SK-MEL-5 (cell line): ENCODE measurements around the gene KLKB1. TPM values are rescaled to one million over a fixed set of nuclear protein-coding genes. Genes with fewer than 3 reads are reported as not detected.

ENCODE experiments used
- DNase-seq: peaks from one replicate; pipeline ENCODE4 v3.0.0-alpha.2; 2016; ENCODE audit warnings: low read depth, low spot score
- in situ Hi-C: cut with HindIII; loops from 2 replicates; pipeline ENCODE4 v1.10.0; 2016; ENCODE audit warnings: low sequenced_read_pairs, high pct_unique_total_duplicates, low pct_unique_long_range_greater_than_20kb
- polyA plus RNA-seq, 2 experiments: library from polyadenylated mRNA; depleted of rRNA; stranded (reverse); fragments of >200 nt; gene quantifications; 2 replicates each; pipeline ENCODE4 v1.2.3, GENCODE V29; 2015
- total RNA-seq: library from RNA; depleted of rRNA; stranded (reverse); fragments of >200 nt; shearing (Covaris generic); gene quantifications from 2 replicates; pipeline ENCODE4 v1.2.3, GENCODE V29; 2014; rRNA removed

KLKB1 gene
- 0.16 TPM in 1 of 2 replicates, not detected in the other for total RNA-seq
- polyA plus RNA-seq (2015; cell fraction: cytosol; rRNA removed), result 0.08 TPM in 1 of 2 replicates, not detected in the other
- 2.5 TPM in 1 of 2 replicates, not detected in the other for polyA plus RNA-seq (2015; cell fraction: nucleus; rRNA removed)

GRCh38 chr4:186227221-186227620 lies at the start of gene KLKB1:
Gene KLKB1, plus strand, starts transcription at chr4:186227507. Its CDS starts 689 bp downstream, at chr4:186228196.
- in situ Hi-C loops, result no loop called here
- no peak for DNase-seq

GRCh38 chr4:186188107-186188506 lies 39.2 kb upstream of the KLKB1 start:
- in situ Hi-C loops, result no loop called here
- no peak for DNase-seq

DNA sequence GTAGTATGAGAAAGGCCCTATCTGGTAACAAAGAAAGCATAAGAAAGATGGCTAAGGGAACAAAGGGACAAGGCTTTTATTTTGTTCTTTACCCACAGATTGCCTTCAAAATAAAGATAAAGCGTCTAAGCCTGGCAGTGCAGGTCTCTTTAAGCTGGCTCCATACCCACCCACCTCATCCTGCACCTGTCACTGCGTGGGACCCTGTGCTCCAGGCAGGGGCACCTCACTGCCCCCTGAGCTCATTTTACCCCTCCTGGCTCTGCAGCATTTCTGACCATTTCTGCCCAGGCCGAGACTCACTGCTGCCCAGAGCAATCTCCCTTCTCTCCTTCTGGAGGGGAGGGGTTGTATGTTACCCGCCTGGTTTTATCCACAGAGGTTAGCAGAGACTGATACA lies 37.7 kb upstream of the KLKB1 start:
- in situ Hi-C loops, result no loop called here
- DNase-seq, result no peak

DNA sequence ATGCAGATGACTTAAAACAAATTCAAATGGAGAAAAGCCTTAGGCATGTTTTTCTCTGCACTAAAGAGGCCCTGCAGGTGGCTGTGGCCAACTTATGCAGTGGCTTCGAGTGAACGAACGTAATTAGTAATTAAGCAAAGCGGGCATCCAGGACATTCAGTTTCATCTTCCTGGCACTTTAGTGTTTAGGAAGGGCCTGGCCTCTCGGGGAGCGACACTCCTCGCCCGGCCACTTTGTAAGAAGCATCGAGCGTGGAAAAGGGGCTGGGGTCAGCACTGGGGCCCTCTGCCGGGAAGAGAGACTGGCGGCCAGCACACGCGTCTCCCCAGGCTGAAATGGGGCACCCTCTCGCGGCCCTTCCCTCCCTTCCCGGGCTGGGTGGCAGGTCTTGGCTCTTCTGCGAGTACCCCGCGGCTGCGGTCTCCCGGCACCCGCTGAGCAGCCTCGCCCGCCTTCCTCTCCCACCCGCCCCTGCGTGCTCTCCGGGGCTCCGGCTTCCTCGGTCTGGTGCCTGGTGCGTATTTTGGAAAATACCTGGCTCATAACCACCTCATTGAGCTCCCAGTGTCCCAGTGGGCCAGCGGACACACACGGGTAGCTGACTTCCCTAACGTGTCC lies 36.6 kb upstream of the KLKB1 start:
- in situ Hi-C loops, result no loop called here
- peak; percentile 15 for DNase-seq

DNA sequence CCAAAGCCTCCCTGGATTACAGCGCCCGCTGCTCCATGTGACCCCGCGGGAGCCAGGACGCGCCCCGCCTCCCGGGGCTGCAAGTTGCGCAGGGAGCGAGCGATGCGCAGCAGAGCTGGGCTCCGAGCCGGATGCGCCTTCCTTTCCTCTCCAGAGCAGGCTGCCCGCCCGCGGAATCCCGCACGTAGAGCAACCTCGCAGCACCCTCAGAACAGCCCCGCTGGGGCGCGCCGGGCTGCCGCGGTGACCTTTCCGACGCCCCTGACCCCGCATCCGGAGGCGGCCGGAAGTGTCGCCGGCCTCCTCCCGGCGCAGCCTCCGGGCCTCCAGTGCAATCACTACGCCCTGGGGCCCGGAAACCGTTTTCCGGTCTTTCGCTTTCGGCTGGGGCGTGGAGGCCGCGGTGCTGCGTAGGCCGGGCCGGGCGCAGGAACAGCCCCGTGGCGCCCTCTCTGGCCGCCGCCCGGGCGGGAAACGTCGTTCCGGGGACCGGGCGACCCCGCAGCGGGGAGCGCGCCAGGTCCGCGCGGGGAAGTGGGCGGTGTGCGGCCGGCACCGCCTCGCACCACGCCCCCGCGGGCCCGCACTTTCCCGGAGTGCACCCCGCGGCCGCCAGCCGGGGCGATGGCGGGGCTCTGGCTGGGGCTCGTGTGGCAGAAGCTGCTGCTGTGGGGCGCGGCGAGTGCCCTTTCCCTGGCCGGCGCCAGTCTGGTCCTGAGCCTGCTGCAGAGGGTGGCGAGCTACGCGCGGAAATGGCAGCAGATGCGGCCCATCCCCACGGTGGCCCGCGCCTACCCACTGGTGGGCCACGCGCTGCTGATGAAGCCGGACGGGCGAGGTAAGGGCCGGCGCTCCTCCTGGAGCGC lies 35.9 kb upstream of the KLKB1 start, which contains the start of gene CYP4V2:
CYP4V2 (plus strand) TSS at position 368 of the 866 bp plus-strand sequence; CDS start at position 625, 257 bp downstream.
- DNase-seq, result peak; percentile 80
- in situ Hi-C loops, result no loop called here

- in situ Hi-C loops, result no loop called here
- DNase-seq, result peak; percentile 71
Measured at GRCh38 chr4:186192066-186192612, 35.2 kb upstream of the KLKB1 start.

DNA sequence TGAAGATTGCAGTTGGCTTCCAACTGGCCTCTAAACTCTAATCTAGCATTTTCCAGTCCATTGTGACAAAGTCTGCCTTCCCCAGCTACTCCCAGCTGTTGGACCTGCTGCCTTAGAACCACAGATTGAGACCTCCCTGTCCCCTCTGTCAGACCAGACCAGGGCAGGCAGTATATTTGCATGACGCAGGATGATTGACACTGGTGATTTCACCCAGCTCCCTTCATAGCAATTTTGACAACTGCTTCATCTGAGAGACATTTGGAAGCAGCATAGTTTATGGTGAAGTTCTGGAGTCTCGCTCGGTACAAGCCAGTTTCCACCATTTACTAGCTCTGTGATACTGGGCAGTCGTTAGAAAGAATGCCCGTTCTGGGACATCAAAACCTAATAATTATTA lies 33.5 kb upstream of the KLKB1 start:
- in situ Hi-C loops, result no loop called here
- no peak for DNase-seq

DNA sequence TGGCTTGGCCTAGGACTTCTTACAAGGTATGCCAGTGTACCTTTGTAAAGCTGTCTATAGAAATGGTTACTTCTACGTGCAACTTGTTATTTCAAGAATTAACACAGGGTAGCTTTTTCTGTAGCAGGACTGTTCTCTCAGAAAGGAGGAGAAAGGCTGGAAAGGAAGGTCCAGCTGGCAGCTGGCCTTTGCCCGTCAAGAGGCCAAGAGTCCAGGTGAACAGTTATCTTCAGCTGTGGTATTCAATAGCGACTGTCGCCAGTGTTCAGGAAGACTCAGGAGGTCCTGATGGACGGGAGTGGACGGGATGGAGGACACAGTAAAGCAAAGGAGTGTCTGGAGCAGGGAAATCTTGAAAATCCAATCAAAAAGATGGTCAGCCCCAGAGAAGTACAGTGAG lies 31.2 kb upstream of the KLKB1 start:
- no peak for DNase-seq
- in situ Hi-C loops, result no loop called here

DNA sequence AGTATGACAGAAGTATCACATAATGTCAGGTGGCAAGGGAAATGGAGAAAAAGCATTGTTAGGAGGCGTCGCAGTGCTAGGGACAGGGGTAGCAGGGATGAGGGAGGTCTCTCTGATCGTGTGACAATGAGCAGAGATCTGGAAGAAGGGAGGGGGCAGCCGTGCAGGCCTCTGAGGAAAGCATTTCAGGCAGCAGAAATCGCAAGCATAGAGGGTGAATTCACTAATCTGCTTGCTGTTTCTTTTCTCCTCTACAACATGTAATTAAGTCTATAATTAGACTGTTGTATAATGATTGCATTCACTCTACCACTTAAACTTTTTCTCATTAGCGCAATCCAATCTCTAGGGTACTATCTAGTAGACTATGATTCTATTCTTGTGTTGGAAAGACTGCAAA lies 26.8 kb upstream of the KLKB1 start:
- in situ Hi-C loops, result no loop called here
- no peak for DNase-seq

GRCh38 chr4:186201010-186201409 lies 26.3 kb upstream of the KLKB1 start:
- in situ Hi-C loops, result no loop called here
- DNase-seq, result no peak

DNA sequence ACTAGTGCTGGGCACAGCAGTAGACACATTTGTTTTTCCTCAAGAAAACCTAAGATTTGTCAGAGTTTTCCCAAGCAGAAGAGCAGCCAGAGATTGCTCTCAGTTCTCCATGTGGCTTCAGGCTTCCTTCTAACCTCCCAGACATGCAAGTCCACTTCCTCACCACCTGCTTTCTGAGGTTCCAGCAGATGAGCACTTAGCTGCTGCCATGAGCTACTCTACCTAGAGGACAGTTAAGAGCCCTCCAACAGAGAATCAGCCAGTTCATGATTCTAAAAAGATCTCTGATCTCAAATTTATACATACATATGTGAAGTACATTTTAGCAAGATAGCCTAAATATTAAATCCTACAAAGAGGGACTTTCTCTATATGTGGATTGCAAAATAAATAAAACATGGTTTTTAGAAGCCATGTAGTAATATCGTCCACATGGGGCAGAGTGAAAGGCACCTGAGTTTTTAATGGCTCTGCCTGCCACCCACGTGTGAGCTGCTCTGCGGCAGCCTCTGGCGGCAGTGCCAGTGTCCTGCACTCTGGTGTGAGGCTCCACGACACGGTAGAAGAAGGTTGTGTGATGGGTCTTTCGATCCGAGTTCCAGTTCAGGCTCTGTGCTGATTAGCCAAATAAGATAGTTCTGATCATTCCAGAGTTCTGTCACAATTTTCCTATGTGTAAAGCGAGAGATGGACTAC lies 25.6 kb upstream of the KLKB1 start:
- in situ Hi-C loops, result no loop called here
- peak; percentile 81 for DNase-seq

DNA sequence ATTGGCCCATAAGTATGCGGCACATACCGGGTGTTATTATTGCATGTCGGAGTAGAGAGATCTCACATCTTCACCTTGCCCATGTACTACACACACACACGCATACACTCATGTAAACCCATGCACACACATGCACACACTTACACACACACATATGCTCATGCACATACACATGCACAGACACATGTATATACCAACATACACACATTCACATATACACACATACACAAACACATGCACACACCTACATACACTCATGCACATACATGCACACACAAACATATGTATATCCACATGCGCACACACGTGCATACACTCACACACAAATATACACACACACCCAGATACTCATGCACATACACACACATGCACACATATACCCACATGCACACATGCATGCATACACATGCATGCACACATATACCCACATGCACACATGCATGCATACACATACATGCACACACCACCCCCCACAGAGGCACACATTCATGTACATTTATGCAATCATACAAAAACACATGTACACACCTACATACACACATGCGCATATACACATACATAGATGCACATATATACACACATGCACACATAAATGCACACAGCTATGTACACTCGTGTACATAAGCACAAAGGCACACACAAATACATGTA lies 24.7 kb upstream of the KLKB1 start:
- no peak for DNase-seq
- in situ Hi-C loops, result no loop called here

- DNase-seq, result no peak
- in situ Hi-C loops, result no loop called here
Measured at GRCh38 chr4:186203406-186203805, 23.9 kb upstream of the KLKB1 start.

DNA sequence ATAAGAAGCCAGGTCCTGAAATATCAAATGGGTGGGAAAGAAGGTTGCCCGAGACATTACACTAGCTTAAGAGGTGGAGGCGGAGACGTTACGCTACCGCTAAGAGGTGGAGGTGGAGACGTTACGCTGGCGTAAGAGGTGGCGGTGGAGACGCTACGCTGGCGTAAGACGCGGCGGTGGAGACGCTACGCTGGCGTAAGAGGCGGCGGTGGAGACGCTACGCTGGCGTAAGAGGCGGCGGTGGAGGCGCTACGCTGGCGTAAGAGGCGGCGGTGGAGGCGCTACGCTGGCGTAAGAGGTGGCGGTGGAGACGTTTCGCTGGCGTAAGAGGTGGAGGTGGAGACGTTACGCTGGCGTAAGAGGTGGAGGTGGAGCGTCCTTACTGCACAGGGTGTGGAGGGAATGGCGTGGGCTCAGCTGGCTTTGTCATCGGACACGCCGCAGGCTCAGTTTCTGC lies 23.2 kb upstream of the KLKB1 start:
- no peak for DNase-seq
- in situ Hi-C loops, result no loop called here

DNA sequence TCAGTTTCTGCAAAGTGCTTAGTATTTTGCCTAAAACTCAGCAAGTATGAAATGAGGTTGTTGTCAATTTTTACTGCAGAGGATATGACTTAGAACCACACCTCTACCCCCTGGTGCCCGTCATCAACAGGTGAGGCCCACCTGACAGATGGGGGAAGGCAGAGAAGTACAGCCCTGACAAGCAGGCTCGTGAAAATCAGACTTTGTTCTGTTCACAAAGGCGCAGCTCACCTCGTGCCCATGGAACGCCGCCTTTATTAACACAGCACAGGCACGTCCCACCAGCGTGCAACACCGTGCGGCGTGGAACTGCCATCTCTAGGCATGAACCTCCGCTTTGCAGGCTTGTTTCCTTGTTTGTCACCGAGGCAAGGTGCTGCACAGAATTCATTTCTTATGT lies 22.6 kb upstream of the KLKB1 start:
- in situ Hi-C loops, result no loop called here
- no peak for DNase-seq

- no peak for DNase-seq
- in situ Hi-C loops, result no loop called here
Measured at GRCh38 chr4:186205156-186205555, 22.2 kb upstream of the KLKB1 start.

GRCh38 chr4:186216465-186217024 lies 10.8 kb upstream of the KLKB1 start:
- no peak for DNase-seq
- in situ Hi-C loops, result no loop called here
